Vagina (tissue), 2 donors: ENCODE measurements around the gene MINDY3. TPM values are rescaled to one million over a fixed set of nuclear protein-coding genes. Genes with fewer than 3 reads are reported as not detected.

Source experiments
- DNase-seq, 2 donors: peaks; one replicate each; pipeline ENCODE4 v3.0.0-alpha.2; 2017; ENCODE audit errors: extremely low spot score in 2 of 2
- H3K27ac ChIP-seq: fragments of 200-600 bp; sonication (generic); one replicate; pipeline ENCODE4 v1.5.1; 2019
- H3K27me3 ChIP-seq: fragments of 200-600 bp; sonication (generic); one replicate; pipeline ENCODE4 v1.5.1; 2019
- H3K36me3 ChIP-seq, 2 donors: fragments of 200-600 bp; sonication (generic); one replicate each; pipeline ENCODE4 v1.5.1; 2017 to 2019
- H3K4me1 ChIP-seq: fragments of 200-600 bp; sonication (generic); one replicate; pipeline ENCODE4 v1.5.1; 2019
- H3K4me3 ChIP-seq, 2 donors: fragments of 200-600 bp; sonication (generic); 1 replicate in 1 of 2; 2 replicates in 1 of 2; pipeline ENCODE4 v1.5.1; 2016 to 2019
- H3K9me3 ChIP-seq: fragments of 200-600 bp; sonication (generic); one replicate; pipeline ENCODE4 v1.5.1; 2019
- CTCF ChIP-seq, 3 experiments: fragments of 450-650 bp in 2 of 3; fragments of 200-600 bp in 1 of 3; sonication (generic) in 1 of 3; IDR thresholded peaks; one replicate each; pipeline ENCODE4 v1.5.1; 2017 to 2019; ENCODE audit warnings: antibody characterized with exemption in 3 of 3, mild to moderate bottlenecking in 2 of 3, moderate library complexity in 2 of 3
- POLR2A ChIP-seq, 2 donors: fragments of 450-650 bp; IDR thresholded peaks; one replicate each; pipeline ENCODE4 v1.6.1; 2017; ENCODE audit warnings: antibody characterized with exemption in 2 of 2, mild to moderate bottlenecking in 2 of 2, moderate library complexity in 2 of 2
- POLR2AphosphoS5 ChIP-seq, 2 donors: sonication (generic); formaldehyde crosslinking; IDR thresholded peaks; one replicate each; pipeline ENCODE4 v1.9.0; 2017; ENCODE audit warnings: antibody characterized with exemption in 2 of 2, mild to moderate bottlenecking in 2 of 2, low read depth in 1 of 2; ENCODE audit not compliant: insufficient read depth in 1 of 2
- intact Hi-C: fragments of 100-400 bp; cut with DNase I; formaldehyde crosslinking; loops from one replicate; pipeline ENCODE4 v1.15.1; 2023
- total RNA-seq: library from RNA; depleted of rRNA; stranded (reverse); fragments of >200 nt; gene quantifications from one replicate; pipeline ENCODE4 v1.2.3, GENCODE V29; 2016

The MINDY3 gene
- total RNA-seq, 1 donor from 2014 or later: 25.0 TPM

DNA sequence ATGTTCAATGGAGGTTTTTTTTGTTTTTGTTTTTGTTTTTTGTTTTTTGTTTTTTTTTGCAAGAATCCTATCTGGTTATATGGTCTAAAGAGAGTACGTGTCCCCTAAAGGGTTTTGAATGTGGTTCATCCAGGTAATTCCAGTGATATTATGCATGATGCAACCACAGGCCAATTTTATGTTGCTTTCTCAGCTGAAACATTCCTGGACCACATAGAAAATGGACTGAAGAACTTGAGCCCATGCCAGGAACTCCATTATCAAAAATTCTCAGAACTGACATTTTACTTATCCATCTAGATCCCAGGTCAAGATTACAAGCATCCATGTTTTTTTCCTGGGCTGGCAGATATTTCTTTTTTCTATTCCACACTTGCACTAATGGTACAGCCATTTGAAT, 11.5 kb upstream of the MINDY3 start:
- H3K36me3 ChIP-seq: no peaks in the 10 kb centered on the region
- no peaks in the 10 kb centered on the region for H3K4me1 ChIP-seq
- H3K4me3 ChIP-seq: no peak overlapping the region
- H3K27ac ChIP-seq: no peak overlapping the region
- no peak for DNase-seq
- no peaks in the 10 kb centered on the region for H3K9me3 ChIP-seq
- TF ChIP-seq CTCF (IDR thresholded peaks at IDR 0.05) (no peak), POLR2AphosphoS5 (IDR thresholded peaks at IDR 0.05; ENCODE audit: insufficient read depth in 1 of 2, low read depth in 1 of 2) (no peak), POLR2A (IDR thresholded peaks at IDR 0.05) (no peak)
- intact Hi-C loops: no loop called here
- no peaks in the 10 kb centered on the region for H3K27me3 ChIP-seq

GRCh38 chr10:15869935-15870334, 9.6 kb upstream of the MINDY3 start:
- DNase-seq: no peak
- intact Hi-C loops: no loop called here
- Histone ChIP-seq H3K27me3 (no peaks in the 10 kb centered on the region), H3K4me1 (no peaks in the 10 kb centered on the region), H3K9me3 (no peaks in the 10 kb centered on the region), H3K27ac (no peak overlapping the region), H3K36me3 (no peaks in the 10 kb centered on the region), H3K4me3 (no peak overlapping the region)
- TF ChIP-seq POLR2AphosphoS5 (IDR thresholded peaks at IDR 0.05; ENCODE audit: insufficient read depth in 1 of 2, low read depth in 1 of 2): no peak
- TF ChIP-seq CTCF (IDR thresholded peaks at IDR 0.05): no peak
- TF ChIP-seq POLR2A (IDR thresholded peaks at IDR 0.05): no peak

DNA sequence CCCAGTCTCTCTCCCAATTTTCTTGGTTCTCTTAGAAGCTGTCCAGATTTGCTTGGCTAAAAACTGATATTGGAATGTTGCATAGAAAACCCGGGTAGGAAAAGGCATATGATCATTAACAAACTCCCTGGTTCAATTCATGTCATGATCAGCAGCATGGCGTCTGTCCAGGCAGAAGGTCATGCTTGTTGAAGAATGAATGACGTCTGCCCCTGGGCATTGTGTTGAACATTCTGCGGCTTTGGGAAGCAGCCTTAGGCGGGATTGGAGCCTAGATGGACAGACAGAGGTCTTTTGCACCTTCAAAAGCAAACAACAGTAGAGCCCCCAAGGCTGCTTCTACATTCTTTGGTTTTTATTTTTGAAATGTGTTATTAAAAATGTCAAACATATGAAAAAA, 7.7 kb upstream of the MINDY3 start:
- no peak for DNase-seq
- intact Hi-C loops: no loop called here
- no peaks in the 10 kb centered on the region for H3K4me1 ChIP-seq

GRCh38 chr10:15865304-15865703, 5.0 kb upstream of the MINDY3 start:
- Histone ChIP-seq H3K4me3 (no peak overlapping the region), H3K27me3 (no peaks in the 10 kb centered on the region), H3K36me3 (no peaks in the 10 kb centered on the region), H3K9me3 (no peaks in the 10 kb centered on the region), H3K27ac (no peak overlapping the region), H3K4me1 (peaks cover 5% of the 10 kb centered on the region)
- TF ChIP-seq CTCF (IDR thresholded peaks at IDR 0.05): no peak
- no peak for TF ChIP-seq POLR2AphosphoS5 (IDR thresholded peaks at IDR 0.05; ENCODE audit: insufficient read depth in 1 of 2, low read depth in 1 of 2)
- no peak for TF ChIP-seq POLR2A (IDR thresholded peaks at IDR 0.05)
- intact Hi-C loops: no loop called here
- no peak for DNase-seq

More for the DNA sequence above, 7.7 kb upstream of the MINDY3 start:
- H3K36me3 ChIP-seq: no peaks in the 10 kb centered on the region
- no peak overlapping the region for H3K27ac ChIP-seq
- H3K27me3 ChIP-seq: no peaks in the 10 kb centered on the region
- H3K9me3 ChIP-seq: no peaks in the 10 kb centered on the region
- no peak overlapping the region for H3K4me3 ChIP-seq
- TF ChIP-seq CTCF (IDR thresholded peaks at IDR 0.05) (no peak), POLR2AphosphoS5 (IDR thresholded peaks at IDR 0.05; ENCODE audit: insufficient read depth in 1 of 2, low read depth in 1 of 2) (no peak)

- Histone ChIP-seq H3K9me3 (no peaks in the 10 kb centered on the region), H3K36me3 (no peaks in the 10 kb centered on the region), H3K4me1 (peaks cover 6% of the 10 kb centered on the region), H3K27ac (no peak overlapping the region), H3K27me3 (no peaks in the 10 kb centered on the region), H3K4me3 (no peak overlapping the region)
- TF ChIP-seq POLR2AphosphoS5 (IDR thresholded peaks at IDR 0.05; ENCODE audit: insufficient read depth in 1 of 2, low read depth in 1 of 2) (no peak), CTCF (IDR thresholded peaks at IDR 0.05) (no peak), POLR2A (IDR thresholded peaks at IDR 0.05) (no peak)
- no peak for DNase-seq
- intact Hi-C loops: no loop called here
Measured at GRCh38 chr10:15864419-15864818, 4.1 kb upstream of the MINDY3 start.
